Prostate gland (tissue), 2 donors: ENCODE results near the gene SIK2.

Experiments
- POLR2A ChIP-seq: fragments of 450-650 bp; IDR thresholded peaks from one replicate; pipeline ENCODE4 v1.6.1; 2016; ENCODE audit warnings: antibody characterized with exemption, mild to moderate bottlenecking
- POLR2AphosphoS5 ChIP-seq: sonication (generic); formaldehyde crosslinking; IDR thresholded peaks from one replicate; pipeline ENCODE4 v1.6.1; 2017; ENCODE audit warnings: antibody characterized with exemption
- TF ChIP-seq, protein P1 (sequence below), 4 experiments: fragments of 200-600 bp in 2 of 4; fragments of 450-650 bp in 2 of 4; sonication (generic) in 2 of 4; IDR thresholded peaks; 1 replicate in 3 of 4; 2 replicates in 1 of 4; pipeline ENCODE4 v1.5.1; 2016 to 2019; ENCODE audit warnings: antibody characterized with exemption in 4 of 4, mild to moderate bottlenecking in 2 of 4, moderate library complexity in 2 of 4

DNA sequence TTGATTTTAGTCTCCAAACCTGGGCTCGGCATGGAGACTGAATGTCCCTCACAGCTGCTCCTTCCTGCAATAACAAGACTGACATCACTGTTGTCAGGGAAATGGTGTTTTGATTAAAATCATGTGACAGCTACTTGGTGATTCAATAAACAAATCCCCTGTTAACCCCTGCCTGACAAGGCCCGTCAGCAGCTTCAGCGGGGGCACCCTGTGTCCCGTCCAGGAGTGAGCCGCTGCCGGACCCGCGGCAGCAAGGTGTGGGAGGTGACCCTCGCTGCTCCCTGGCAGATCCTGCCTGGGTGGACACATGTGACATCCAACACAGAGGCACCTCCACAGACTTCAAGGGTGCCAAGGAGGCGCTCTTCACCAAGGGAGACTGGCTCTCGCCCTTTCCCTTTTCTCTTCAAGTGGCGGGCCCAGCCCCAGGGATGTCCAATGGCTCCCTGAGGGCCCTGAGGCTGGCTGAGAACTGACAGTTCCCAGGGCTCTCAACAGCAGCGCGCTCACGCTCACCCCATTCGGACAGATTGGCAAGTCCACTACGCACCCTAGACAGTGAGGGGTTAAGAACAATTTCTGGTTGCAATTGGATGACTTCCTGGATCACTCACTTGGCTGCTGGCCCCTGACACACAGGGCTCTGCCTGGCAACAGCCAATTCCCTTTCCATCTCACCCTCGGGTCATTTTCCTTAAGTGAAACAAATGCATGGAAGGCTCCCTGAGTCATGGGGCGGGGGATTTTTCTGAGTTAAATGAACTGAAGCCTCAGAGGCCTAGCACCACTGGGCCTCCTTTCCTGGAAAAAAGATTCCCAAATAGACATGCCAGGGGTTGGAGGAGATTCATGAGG is 133.2 kb downstream of the SIK2 start:
- TF ChIP-seq, protein P1, sequence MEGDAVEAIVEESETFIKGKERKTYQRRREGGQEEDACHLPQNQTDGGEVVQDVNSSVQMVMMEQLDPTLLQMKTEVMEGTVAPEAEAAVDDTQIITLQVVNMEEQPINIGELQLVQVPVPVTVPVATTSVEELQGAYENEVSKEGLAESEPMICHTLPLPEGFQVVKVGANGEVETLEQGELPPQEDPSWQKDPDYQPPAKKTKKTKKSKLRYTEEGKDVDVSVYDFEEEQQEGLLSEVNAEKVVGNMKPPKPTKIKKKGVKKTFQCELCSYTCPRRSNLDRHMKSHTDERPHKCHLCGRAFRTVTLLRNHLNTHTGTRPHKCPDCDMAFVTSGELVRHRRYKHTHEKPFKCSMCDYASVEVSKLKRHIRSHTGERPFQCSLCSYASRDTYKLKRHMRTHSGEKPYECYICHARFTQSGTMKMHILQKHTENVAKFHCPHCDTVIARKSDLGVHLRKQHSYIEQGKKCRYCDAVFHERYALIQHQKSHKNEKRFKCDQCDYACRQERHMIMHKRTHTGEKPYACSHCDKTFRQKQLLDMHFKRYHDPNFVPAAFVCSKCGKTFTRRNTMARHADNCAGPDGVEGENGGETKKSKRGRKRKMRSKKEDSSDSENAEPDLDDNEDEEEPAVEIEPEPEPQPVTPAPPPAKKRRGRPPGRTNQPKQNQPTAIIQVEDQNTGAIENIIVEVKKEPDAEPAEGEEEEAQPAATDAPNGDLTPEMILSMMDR (IDR thresholded peaks at IDR 0.05) = no peak
- peak; percentile 68 for TF ChIP-seq POLR2AphosphoS5
- no peak for TF ChIP-seq POLR2A
